Measurements from ENCODE around the gene SMG5.

GRCh38 chr1:156289857-156290256, 7.2 kb upstream of the SMG5 start:
- TF ChIP-seq POLR2A (IDR thresholded peaks at IDR 0.05; ENCODE audit: low read depth, low read length) (no peak), POLR2AphosphoS5 (IDR thresholded peaks at IDR 0.05; ENCODE audit: low read depth, low read length) (no peak), TAF1 (IDR thresholded peaks at IDR 0.05; ENCODE audit: low read depth, low read length) (no peak), POU2F2 (IDR thresholded peaks at IDR 0.05; ENCODE audit: low read depth, low read length) (no peak), PAX5 (IDR thresholded peaks at IDR 0.05; ENCODE audit: insufficient read depth, low read length, severe bottlenecking) (no peak)
